Neural cell (in vitro differentiated cells): ENCODE measurements around the gene SPOCK1. TPM values are rescaled to one million over a fixed set of nuclear protein-coding genes. Genes with fewer than 3 reads are reported as not detected.

Experiments used
- H2AFZ ChIP-seq: fragments of 200-600, 300-800 bp; sonication (generic), shearing (Covaris generic); 2 replicates; pipeline ENCODE4 v1.6.0; 2014; ENCODE audit warnings: low read depth, mild to moderate bottlenecking, antibody characterized with exemption, low read length, moderate library complexity
- H3F3A ChIP-seq: fragments of 200-600 bp; shearing (Covaris generic); 2 replicates; pipeline ENCODE4 v1.6.1; 2016; ENCODE audit warnings: mild to moderate bottlenecking, moderate library complexity, mixed read lengths, antibody characterized with exemption, low read length; ENCODE audit not compliant: insufficient read depth, poor library complexity, severe bottlenecking
- H3K27ac ChIP-seq: fragments of 200-600, 300-800 bp; sonication (generic), shearing (Covaris generic); 2 replicates; pipeline ENCODE4 v1.5.1; 2014; ENCODE audit warnings: mild to moderate bottlenecking, low read length, moderate library complexity
- H3K27me3 ChIP-seq: fragments of 300-800, 200-600 bp; sonication (generic), shearing (Covaris generic); 2 replicates; pipeline ENCODE4 v1.6.0; 2014; ENCODE audit warnings: mild to moderate bottlenecking, low read depth, low read length, moderate library complexity; ENCODE audit not compliant: insufficient read depth
- H3K36me3 ChIP-seq: fragments of 300-800, 200-600 bp; sonication (generic), shearing (Covaris generic); 2 replicates; pipeline ENCODE4 v1.5.1; 2014; ENCODE audit warnings: mild to moderate bottlenecking, antibody characterized with exemption, low read length, moderate library complexity; ENCODE audit not compliant: insufficient read depth
- H3K4me2 ChIP-seq: fragments of 300-800, 200-600 bp; sonication (generic), shearing (Covaris generic); 2 replicates; pipeline ENCODE4 v1.6.0; 2014; ENCODE audit warnings: mild to moderate bottlenecking, low read length
- H3K4me3 ChIP-seq: fragments of 300-800, 200-600 bp; sonication (generic), shearing (Covaris generic); 2 replicates; pipeline ENCODE4 v1.5.1; 2014; ENCODE audit warnings: mild to moderate bottlenecking, low read length, moderate library complexity
- H3K79me2 ChIP-seq: fragments of 200-600 bp; shearing (Covaris generic); replicated peaks from 2 replicates; pipeline ENCODE4 v1.6.0; 2014; ENCODE audit warnings: mild to moderate bottlenecking, low read length, moderate library complexity; ENCODE audit not compliant: insufficient read depth
- H3K9ac ChIP-seq: fragments of 300-800, 200-600 bp; sonication (generic), shearing (Covaris generic); 2 replicates; pipeline ENCODE4 v1.6.1; 2016; ENCODE audit warnings: mild to moderate bottlenecking, low read length, mixed read lengths
- H3K9me2 ChIP-seq: fragments of 200-600 bp; shearing (Covaris generic); 2 replicates; pipeline ENCODE4 v1.6.1; 2016; ENCODE audit warnings: mild to moderate bottlenecking, low read length, mixed read lengths; ENCODE audit not compliant: insufficient read depth
- H3K9me3 ChIP-seq: fragments of 200-600, 300-800 bp; sonication (generic), shearing (Covaris generic); 2 replicates; pipeline ENCODE4 v1.6.1; 2016; ENCODE audit warnings: mild to moderate bottlenecking, mixed run types, low read length, moderate library complexity, mixed read lengths
- H4K20me1 ChIP-seq: fragments of 200-600 bp; shearing (Covaris generic); 2 replicates; pipeline ENCODE4 v1.6.1; 2016; ENCODE audit warnings: mild to moderate bottlenecking, mixed run types; ENCODE audit not compliant: insufficient read depth
- EP300 ChIP-seq: fragments of 450-650 bp; conservative IDR thresholded peaks from 2 replicates; pipeline ENCODE4 v1.6.1; 2014; ENCODE audit warnings: antibody characterized with exemption, mild to moderate bottlenecking, moderate library complexity; ENCODE audit not compliant: poor library complexity, severe bottlenecking
- EZH2 ChIP-seq: fragments of 200-600, 300-800 bp; shearing (Covaris generic), sonication (generic); IDR thresholded peaks from 2 replicates; pipeline ENCODE4 v1.6.1; 2014; ENCODE audit warnings: antibody characterized with exemption, low read length, borderline replicate concordance, mild to moderate bottlenecking; ENCODE audit not compliant: insufficient read depth, poor library complexity, severe bottlenecking
- MXI1 ChIP-seq: fragments of 450-650 bp; conservative IDR thresholded peaks from 2 replicates; pipeline ENCODE4 v1.6.1; 2014; ENCODE audit warnings: antibody characterized with exemption, mild to moderate bottlenecking; ENCODE audit not compliant: poor library complexity, severe bottlenecking
- POLR2AphosphoS5 ChIP-seq: IDR thresholded peaks from 2 replicates; pipeline ENCODE4 v1.6.1; 2012
- RAD21 ChIP-seq: fragments of 450-650 bp; conservative IDR thresholded peaks from 2 replicates; pipeline ENCODE4 v1.6.1; 2014; ENCODE audit warnings: antibody characterized with exemption, mild to moderate bottlenecking, moderate library complexity
- SMC3 ChIP-seq: fragments of 450-650 bp; conservative IDR thresholded peaks from 2 replicates; pipeline ENCODE4 v1.6.1; 2014; ENCODE audit warnings: antibody characterized with exemption, mild to moderate bottlenecking, moderate library complexity; ENCODE audit not compliant: poor library complexity
- TAF1 ChIP-seq: IDR thresholded peaks from 2 replicates; pipeline ENCODE4 v1.6.1; 2012; ENCODE audit warnings: low read depth
- polyA plus RNA-seq: library from polyadenylated mRNA; depleted of rRNA; stranded (reverse); fragments of >200 nt; gene quantifications from 2 replicates; pipeline ENCODE4 v1.2.3, GENCODE V29; 2014
- TF ChIP-seq, protein P1 (sequence below): fragments of 450-650 bp; IDR thresholded peaks from 2 replicates; pipeline ENCODE4 v1.5.1; 2014; ENCODE audit warnings: antibody characterized with exemption, mild to moderate bottlenecking, moderate library complexity; ENCODE audit not compliant: poor library complexity, severe bottlenecking
- TF ChIP-seq, protein P2 (sequence below): IDR thresholded peaks from 2 replicates; pipeline ENCODE4 v1.6.1; 2012; ENCODE audit warnings: borderline replicate concordance

The SPOCK1 gene
- polyA plus RNA-seq, 1 donor from 2014 or later, result 33.6 TPM

DNA sequence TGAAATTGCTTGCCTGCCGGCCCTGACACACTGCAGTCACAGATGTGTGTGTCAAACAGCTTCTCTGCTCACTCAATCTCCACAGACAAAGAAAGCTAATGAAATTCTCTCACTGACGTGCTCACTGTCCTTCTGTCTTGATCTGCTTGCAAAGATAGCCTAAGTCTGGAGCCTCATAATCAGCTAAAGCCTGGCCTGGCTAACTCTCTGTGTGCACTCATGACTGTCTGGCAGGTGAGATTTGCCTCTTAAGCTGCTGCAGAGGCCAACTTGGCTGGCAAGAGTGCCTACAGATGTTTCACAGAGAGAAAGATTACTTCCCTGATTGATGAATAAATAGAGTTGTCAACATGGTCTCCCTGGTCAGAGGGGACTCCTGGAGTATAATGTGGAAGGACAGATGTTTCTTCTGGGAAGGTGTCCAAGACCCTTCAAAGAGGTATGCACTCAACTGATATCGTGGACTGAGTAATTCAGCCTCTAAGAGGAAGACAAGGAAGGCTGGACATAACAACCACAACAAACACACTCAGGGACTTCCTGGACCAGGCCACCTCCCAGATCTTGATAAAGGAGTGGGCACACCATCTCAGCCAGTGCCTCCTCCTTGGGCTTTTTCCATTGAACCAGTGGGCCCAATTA, 362.0 kb downstream of the SPOCK1 start (continued):
- TF ChIP-seq, protein P1, sequence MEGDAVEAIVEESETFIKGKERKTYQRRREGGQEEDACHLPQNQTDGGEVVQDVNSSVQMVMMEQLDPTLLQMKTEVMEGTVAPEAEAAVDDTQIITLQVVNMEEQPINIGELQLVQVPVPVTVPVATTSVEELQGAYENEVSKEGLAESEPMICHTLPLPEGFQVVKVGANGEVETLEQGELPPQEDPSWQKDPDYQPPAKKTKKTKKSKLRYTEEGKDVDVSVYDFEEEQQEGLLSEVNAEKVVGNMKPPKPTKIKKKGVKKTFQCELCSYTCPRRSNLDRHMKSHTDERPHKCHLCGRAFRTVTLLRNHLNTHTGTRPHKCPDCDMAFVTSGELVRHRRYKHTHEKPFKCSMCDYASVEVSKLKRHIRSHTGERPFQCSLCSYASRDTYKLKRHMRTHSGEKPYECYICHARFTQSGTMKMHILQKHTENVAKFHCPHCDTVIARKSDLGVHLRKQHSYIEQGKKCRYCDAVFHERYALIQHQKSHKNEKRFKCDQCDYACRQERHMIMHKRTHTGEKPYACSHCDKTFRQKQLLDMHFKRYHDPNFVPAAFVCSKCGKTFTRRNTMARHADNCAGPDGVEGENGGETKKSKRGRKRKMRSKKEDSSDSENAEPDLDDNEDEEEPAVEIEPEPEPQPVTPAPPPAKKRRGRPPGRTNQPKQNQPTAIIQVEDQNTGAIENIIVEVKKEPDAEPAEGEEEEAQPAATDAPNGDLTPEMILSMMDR, result no peak

DNA sequence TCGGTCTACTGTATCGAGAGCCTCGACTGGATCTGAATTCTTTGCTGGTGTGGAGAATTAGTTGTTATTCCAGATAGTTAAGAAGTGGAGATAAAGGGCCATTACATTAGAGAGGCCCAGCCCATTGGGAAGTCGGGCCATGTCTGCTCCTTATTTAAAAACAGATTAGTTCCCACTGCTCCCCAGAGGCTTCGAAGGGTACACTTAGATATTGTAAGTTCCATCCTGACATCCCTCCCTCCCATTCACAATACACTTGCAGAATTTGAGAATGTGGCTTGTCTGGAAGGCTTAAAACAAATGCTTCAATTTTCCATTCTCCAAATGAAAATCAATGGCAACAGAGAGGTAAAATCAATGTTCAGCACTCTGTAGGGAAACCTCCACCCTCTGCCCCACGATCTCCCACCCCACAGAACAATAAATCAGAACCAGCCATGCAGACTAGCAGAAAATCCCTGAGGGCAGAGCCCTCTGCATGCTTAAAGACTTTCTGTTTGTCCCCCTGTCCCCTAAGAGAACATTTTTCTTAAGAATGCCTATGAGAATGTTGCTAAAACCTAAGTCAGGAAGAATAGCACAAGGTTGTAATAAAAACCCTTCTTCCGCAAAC, 364.1 kb downstream of the SPOCK1 start:
- Histone ChIP-seq H3K9me2 (no peaks in the 10 kb centered on the region), H3F3A (no peaks in the 10 kb centered on the region), H3K36me3 (no peaks in the 10 kb centered on the region), H2AFZ (no peak overlapping the region), H3K4me2 (no peak overlapping the region), H4K20me1 (no peaks in the 10 kb centered on the region), H3K4me3 (no peak overlapping the region), H3K9me3 (no peaks in the 10 kb centered on the region), H3K27ac (no peak overlapping the region), H3K9ac (no peak overlapping the region), H3K79me2 (no peaks in the 10 kb centered on the region), H3K27me3 (no peaks in the 10 kb centered on the region)
- TF ChIP-seq, protein P2, sequence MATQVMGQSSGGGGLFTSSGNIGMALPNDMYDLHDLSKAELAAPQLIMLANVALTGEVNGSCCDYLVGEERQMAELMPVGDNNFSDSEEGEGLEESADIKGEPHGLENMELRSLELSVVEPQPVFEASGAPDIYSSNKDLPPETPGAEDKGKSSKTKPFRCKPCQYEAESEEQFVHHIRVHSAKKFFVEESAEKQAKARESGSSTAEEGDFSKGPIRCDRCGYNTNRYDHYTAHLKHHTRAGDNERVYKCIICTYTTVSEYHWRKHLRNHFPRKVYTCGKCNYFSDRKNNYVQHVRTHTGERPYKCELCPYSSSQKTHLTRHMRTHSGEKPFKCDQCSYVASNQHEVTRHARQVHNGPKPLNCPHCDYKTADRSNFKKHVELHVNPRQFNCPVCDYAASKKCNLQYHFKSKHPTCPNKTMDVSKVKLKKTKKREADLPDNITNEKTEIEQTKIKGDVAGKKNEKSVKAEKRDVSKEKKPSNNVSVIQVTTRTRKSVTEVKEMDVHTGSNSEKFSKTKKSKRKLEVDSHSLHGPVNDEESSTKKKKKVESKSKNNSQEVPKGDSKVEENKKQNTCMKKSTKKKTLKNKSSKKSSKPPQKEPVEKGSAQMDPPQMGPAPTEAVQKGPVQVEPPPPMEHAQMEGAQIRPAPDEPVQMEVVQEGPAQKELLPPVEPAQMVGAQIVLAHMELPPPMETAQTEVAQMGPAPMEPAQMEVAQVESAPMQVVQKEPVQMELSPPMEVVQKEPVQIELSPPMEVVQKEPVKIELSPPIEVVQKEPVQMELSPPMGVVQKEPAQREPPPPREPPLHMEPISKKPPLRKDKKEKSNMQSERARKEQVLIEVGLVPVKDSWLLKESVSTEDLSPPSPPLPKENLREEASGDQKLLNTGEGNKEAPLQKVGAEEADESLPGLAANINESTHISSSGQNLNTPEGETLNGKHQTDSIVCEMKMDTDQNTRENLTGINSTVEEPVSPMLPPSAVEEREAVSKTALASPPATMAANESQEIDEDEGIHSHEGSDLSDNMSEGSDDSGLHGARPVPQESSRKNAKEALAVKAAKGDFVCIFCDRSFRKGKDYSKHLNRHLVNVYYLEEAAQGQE, result no peak
- no peak for TF ChIP-seq RAD21
- no peak for TF ChIP-seq EP300

DNA sequence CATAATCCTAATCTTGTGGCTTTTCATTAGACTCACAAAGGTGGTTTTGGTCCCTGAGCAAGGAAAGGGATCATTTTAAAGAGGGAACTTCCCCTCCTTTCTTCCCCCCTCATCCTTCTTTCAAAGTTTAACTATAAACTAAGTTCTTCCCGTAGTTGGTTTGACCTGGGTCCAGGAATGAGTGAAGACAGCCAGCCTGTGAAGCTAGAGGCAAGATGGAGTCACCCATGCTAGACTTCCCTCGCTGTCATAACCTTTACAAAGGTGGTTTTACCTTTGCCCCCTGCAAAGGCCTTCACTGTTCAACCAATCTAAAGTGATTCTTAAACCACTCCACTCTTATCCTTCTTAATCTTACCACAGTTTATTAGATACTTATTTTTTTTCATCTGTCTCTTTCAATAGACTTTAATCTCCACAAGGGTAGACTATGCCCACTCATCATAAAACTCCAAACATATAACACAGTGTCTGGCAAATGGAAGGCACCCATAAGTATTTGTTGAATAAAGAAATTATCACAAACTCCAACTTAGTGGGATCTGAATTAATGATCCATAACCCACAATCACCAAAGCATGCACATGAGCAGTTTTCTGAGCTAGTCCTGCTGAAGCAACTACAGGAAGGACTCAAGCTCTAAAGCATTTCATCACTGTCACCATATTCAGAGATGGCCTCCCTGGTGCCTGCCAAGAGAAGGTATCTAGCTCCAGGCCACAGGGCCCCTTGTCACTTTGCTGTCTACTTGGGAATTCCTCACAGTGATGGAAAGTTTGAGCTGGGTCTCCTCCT, 369.0 kb downstream of the SPOCK1 start:
- Histone ChIP-seq H3K9ac (no peak overlapping the region), H3K4me2 (no peak overlapping the region), H2AFZ (no peak overlapping the region), H3K9me2 (no peaks in the 10 kb centered on the region), H4K20me1 (no peaks in the 10 kb centered on the region), H3F3A (no peaks in the 10 kb centered on the region), H3K36me3 (no peaks in the 10 kb centered on the region), H3K27ac (no peak overlapping the region), H3K4me3 (no peak overlapping the region), H3K27me3 (no peaks in the 10 kb centered on the region), H3K79me2 (no peaks in the 10 kb centered on the region), H3K9me3 (no peaks in the 10 kb centered on the region)
- TF ChIP-seq SMC3 (no peak), RAD21 (no peak), TAF1 (no peak), POLR2AphosphoS5 (no peak), EP300 (no peak), MXI1 (no peak), EZH2 (no peak)
- TF ChIP-seq, protein P2, result no peak
- TF ChIP-seq, protein P1, result no peak
